WI38 (cell line): Measurements from ENCODE around the gene NRIP1.

ENCODE experiments used
- H3K4me3 ChIP-seq: 2 replicates; pipeline ENCODE4 v1.5.1; 2011; ENCODE audit warnings: low read depth, mild to moderate bottlenecking, control low read depth, low read length
- CTCF ChIP-seq: IDR thresholded peaks from 2 replicates; pipeline ENCODE4 v1.5.1; 2012; ENCODE audit warnings: low read depth, mild to moderate bottlenecking, control low read depth, low read length

Gene NRIP1

GRCh38 chr21:14977814-14978213 is 87.0 kb downstream of the NRIP1 start:
- no peak for TF ChIP-seq CTCF
- H3K4me3 ChIP-seq: no peak overlapping the region

GRCh38 chr21:14975136-14975919 is 89.5 kb downstream of the NRIP1 start:
- no peak for TF ChIP-seq CTCF
- H3K4me3 ChIP-seq: no peak overlapping the region

GRCh38 chr21:14972678-14973077 is 92.1 kb downstream of the NRIP1 start:
- TF ChIP-seq CTCF: no peak
- no peak overlapping the region for H3K4me3 ChIP-seq

GRCh38 chr21:14968821-14969220 is 96.0 kb downstream of the NRIP1 start:
- TF ChIP-seq CTCF: no peak
- H3K4me3 ChIP-seq: no peak overlapping the region

- no peak for TF ChIP-seq CTCF
- no peak overlapping the region for H3K4me3 ChIP-seq
Observed at GRCh38 chr21:14968029-14968428, 96.8 kb downstream of the NRIP1 start.

GRCh38 chr21:14964621-14965020 is 100.2 kb downstream of the NRIP1 start:
- no peak for TF ChIP-seq CTCF
- no peak overlapping the region for H3K4me3 ChIP-seq

GRCh38 chr21:14962217-14962616 is 102.6 kb downstream of the NRIP1 start:
- no peak for TF ChIP-seq CTCF

More at GRCh38 chr21:14962217-14962616, 102.6 kb downstream of the NRIP1 start:
- H3K4me3 ChIP-seq: no peak overlapping the region
